Peyer's patch (tissue), 4 donors: ENCODE measurements around the gene RABL6.

ENCODE experiments used
- POLR2A ChIP-seq, 2 donors: fragments of 450-650 bp; IDR thresholded peaks; one replicate each; pipeline ENCODE4 v1.5.1; 2017; ENCODE audit warnings: antibody characterized with exemption in 2 of 2, mild to moderate bottlenecking in 2 of 2, moderate library complexity in 2 of 2
- TF ChIP-seq, protein P1 (sequence below), 6 experiments: fragments of 450-650 bp in 4 of 6; fragments of 200-600 bp in 2 of 6; sonication (generic) in 1 of 6; IDR thresholded peaks; one replicate each; pipeline ENCODE4 v1.5.1; 2017 to 2019; ENCODE audit warnings: antibody characterized with exemption in 6 of 6, mild to moderate bottlenecking in 3 of 6, moderate library complexity in 1 of 6

DNA sequence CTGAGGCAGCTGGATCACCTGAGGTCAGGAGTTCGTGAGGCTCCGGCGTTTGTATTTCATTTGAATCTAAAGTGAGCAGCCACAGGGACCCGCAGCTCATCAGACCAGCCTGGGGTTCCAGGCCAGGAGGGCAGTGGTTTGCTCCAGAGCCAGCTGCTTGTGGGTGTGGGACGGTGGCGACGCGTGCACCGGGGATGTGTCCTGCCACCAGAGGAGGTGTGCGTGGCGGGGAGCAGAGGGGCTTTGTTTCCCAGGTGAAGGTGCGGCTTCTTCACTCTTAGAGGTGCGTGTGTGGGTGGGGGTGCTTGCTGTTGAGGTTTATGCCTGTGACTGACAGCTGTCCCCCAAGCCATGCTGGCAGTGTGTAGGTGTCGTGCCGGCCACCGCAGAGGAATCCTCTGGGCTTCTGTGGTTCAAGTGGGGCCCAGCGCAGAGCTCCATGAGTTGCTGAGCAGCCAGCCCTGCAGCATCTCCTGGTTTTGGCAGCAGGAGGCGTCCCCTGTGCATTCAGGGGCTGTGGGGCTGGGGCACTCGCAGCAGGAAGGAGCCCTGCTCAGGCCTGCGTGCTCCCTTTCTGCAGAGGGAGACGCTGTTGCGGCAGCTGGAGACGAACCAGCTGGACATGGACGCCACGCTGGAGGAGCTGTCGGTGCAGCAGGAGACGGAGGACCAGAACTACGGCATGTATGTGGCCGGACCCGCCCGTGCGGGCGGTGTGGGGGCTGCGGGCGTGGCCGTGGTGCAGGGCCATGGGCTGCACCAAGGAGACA is 27.6 kb downstream of the RABL6 start:
- TF ChIP-seq, protein P1, sequence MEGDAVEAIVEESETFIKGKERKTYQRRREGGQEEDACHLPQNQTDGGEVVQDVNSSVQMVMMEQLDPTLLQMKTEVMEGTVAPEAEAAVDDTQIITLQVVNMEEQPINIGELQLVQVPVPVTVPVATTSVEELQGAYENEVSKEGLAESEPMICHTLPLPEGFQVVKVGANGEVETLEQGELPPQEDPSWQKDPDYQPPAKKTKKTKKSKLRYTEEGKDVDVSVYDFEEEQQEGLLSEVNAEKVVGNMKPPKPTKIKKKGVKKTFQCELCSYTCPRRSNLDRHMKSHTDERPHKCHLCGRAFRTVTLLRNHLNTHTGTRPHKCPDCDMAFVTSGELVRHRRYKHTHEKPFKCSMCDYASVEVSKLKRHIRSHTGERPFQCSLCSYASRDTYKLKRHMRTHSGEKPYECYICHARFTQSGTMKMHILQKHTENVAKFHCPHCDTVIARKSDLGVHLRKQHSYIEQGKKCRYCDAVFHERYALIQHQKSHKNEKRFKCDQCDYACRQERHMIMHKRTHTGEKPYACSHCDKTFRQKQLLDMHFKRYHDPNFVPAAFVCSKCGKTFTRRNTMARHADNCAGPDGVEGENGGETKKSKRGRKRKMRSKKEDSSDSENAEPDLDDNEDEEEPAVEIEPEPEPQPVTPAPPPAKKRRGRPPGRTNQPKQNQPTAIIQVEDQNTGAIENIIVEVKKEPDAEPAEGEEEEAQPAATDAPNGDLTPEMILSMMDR (IDR thresholded peaks at IDR 0.05), result no peak
- no peak for TF ChIP-seq POLR2A (IDR thresholded peaks at IDR 0.05)
